Measurements from ENCODE around the gene KRTAP5-5. TPM values are rescaled to one million over a fixed set of nuclear protein-coding genes. Genes with fewer than 3 reads are reported as not detected.
"Not testable (repeated sequence)": the region's sequence is repeated elsewhere in the genome, so short reads cannot be mapped to it uniquely, and the experiment has no call there.

KRTAP5-5 gene
- total RNA-seq, 4 donors from 2014 or later: not detected

GRCh38 chr11:1644601-1645356 lies 15.2 kb downstream of the KRTAP5-5 start:
- Histone ChIP-seq H3K27me3 (peaks cover 38% of the 10 kb centered on the region), H3K27ac (no peak overlapping the region), H3K4me1 (no peaks in the 10 kb centered on the region), H3K4me3 (no peak overlapping the region), H3K36me3 (no peaks in the 10 kb centered on the region), H3K9me3 (no peaks in the 10 kb centered on the region)
- WGBS, 2 donors (ENCODE audit: low coverage in 1 of 2): no CpG with 5 or more reads among the region's 20 CpGs
- ATAC-seq: no peak
- TF ChIP-seq CTCF (IDR thresholded peaks at IDR 0.05): no peak
- TF ChIP-seq POLR2A (IDR thresholded peaks at IDR 0.05): no peak
- no peak for TF ChIP-seq EP300 (IDR thresholded peaks at IDR 0.05)
- TF ChIP-seq POLR2AphosphoS5 (IDR thresholded peaks at IDR 0.05): no peak

GRCh38 chr11:1645357-1645821 lies 15.8 kb downstream of the KRTAP5-5 start:
- H3K9me3 ChIP-seq: no peaks in the 10 kb centered on the region
- no peak for ATAC-seq
- H3K4me1 ChIP-seq: no peaks in the 10 kb centered on the region
- 80% methylated on average over 8 of the region's 12 CpGs; no CpG with 5 or more reads in 1 of the 2 donors for WGBS, 2 donors (ENCODE audit: low coverage in 1 of 2)
- H3K36me3 ChIP-seq: no peaks in the 10 kb centered on the region
- H3K4me3 ChIP-seq: no peak overlapping the region
- TF ChIP-seq POLR2AphosphoS5 (IDR thresholded peaks at IDR 0.05) (no peak), EP300 (IDR thresholded peaks at IDR 0.05) (no peak), POLR2A (IDR thresholded peaks at IDR 0.05) (no peak), CTCF (IDR thresholded peaks at IDR 0.05) (no peak)
- H3K27ac ChIP-seq: no peak overlapping the region
- H3K27me3 ChIP-seq: peaks cover 32% of the 10 kb centered on the region

- WGBS, 2 donors (ENCODE audit: low coverage in 1 of 2): 69 to 76% methylated on average over 2 to 8 of the region's 10 CpGs
These were observed 17.0 kb downstream of the KRTAP5-5 start for GRCh38 chr11:1646540-1646939.

GRCh38 chr11:1647901-1648652 lies 18.5 kb downstream of the KRTAP5-5 start:
- Histone ChIP-seq H3K27me3 (peaks cover 15% of the 10 kb centered on the region), H3K9me3 (no peaks in the 10 kb centered on the region), H3K4me1 (peaks cover 0 to 4% (median 0%) of the 10 kb centered on the region in 3 donors), H3K4me3 (no peak overlapping the region), H3K36me3 (no peaks in the 10 kb centered on the region), H3K27ac (no peak overlapping the region)
- WGBS, 2 donors (ENCODE audit: low coverage in 1 of 2): 86 to 90% methylated on average over 11 to 18 of the region's 35 CpGs
- ATAC-seq: no peak
- TF ChIP-seq CTCF (IDR thresholded peaks at IDR 0.05) (no peak), EP300 (IDR thresholded peaks at IDR 0.05) (no peak), POLR2A (IDR thresholded peaks at IDR 0.05) (no peak), POLR2AphosphoS5 (IDR thresholded peaks at IDR 0.05) (no peak)

More at GRCh38 chr11:1646540-1646939, 17.0 kb downstream of the KRTAP5-5 start:
- not testable (repeated sequence) for H3K4me3 ChIP-seq, H3K27ac ChIP-seq, H3K9me3 ChIP-seq, H3K4me1 ChIP-seq, H3K36me3 ChIP-seq, ATAC-seq
- peaks cover 21% of the 10 kb centered on the region for H3K27me3 ChIP-seq

- 85 to 91% methylated on average over 13 to 15 of the region's 28 CpGs for WGBS, 2 donors (ENCODE audit: low coverage in 1 of 2)
- TF ChIP-seq POLR2AphosphoS5 (IDR thresholded peaks at IDR 0.05) (no peak), CTCF (IDR thresholded peaks at IDR 0.05) (no peak), EP300 (IDR thresholded peaks at IDR 0.05) (no peak), POLR2A (IDR thresholded peaks at IDR 0.05) (no peak)
- H3K36me3 ChIP-seq: no peaks in the 10 kb centered on the region
- no peak for ATAC-seq
- H3K4me3 ChIP-seq: no peak overlapping the region
- H3K27me3 ChIP-seq: peaks cover 15% of the 10 kb centered on the region
- no peaks in the 10 kb centered on the region for H3K9me3 ChIP-seq
- no peak overlapping the region for H3K27ac ChIP-seq
- H3K4me1 ChIP-seq: peaks cover 0 to 6% (median 0%) of the 10 kb centered on the region in 3 donors
These were observed 19.3 kb downstream of the KRTAP5-5 start for GRCh38 chr11:1648653-1649420.

All from gastroesophageal sphincter (tissue), 4 donors.